Measurements from ENCODE around the gene RPS8. TPM values are rescaled to one million over a fixed set of nuclear protein-coding genes. Genes with fewer than 3 reads are reported as not detected.
"Not testable (repeated sequence)": the region's sequence is repeated elsewhere in the genome, so short reads cannot be mapped to it uniquely, and the experiment has no call there.

RPS8 gene
- total RNA-seq (2012; rRNA removed) = 1,645 and 2,137 TPM in 2 replicates

DNA sequence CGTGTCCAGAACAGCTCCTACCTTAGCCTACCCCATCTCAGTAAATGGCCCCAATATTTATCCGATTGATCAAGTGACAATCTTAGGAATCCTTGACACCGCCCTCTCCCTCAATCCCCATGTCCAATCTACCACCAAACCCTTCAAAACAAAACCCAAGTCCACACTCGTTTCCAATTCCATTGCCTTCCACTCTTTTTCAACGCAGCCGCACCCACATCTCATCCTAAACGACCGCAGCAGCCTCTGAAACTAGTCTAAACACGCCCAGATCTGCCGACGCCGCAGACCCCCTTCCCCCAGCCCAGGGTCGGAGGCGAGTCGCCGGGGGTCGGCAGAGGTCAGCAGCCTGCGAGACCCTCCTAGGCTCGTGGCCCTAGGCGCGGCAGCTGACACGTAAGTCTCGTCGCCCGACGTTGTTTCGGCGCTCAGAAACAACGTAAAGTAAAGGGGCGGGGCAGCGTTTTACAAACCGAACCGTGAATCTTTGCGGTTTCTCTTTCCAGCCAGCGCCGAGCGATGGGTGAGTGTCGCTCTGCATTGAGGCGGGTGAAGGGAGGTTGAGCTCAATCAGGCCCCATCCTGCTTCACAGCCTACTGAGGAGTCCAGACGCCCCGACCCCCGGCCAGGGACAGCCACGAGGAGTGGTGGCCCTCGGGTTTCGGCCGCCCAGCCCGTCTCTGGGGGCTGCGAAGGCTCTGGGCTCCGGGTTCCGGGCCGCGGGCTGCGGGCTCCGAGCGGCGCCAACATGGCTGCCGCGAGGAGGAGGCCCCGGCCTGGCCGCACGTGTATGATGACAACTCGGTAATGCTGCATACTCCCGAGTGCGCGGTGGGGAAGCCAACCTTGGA, at the start of gene RPS8:
Gene RPS8, plus strand, starts transcription at position 463 of the 852 bp plus-strand sequence. Its CDS starts 57 bp downstream, at position 520.
- H3K9ac ChIP-seq (ENCODE audit: low read depth, low read length) = peak within 1 kb of the TSS; percentile 95
- no peaks in the 10 kb centered on the region for H3K9me3 ChIP-seq (replicated peaks; ENCODE audit: low read length)
- H3K4me3 ChIP-seq (ENCODE audit: low read length) = peak within 1 kb of the TSS; percentile 91
- peaks cover 46% of the 10 kb centered on the region for H3K36me3 ChIP-seq (ENCODE audit: insufficient read depth, low read length)
- peaks cover 17% of the 10 kb centered on the region for H3K4me1 ChIP-seq (ENCODE audit: control insufficient read depth, insufficient read depth, low read length)
- H3K4me2 ChIP-seq (ENCODE audit: low read length) = peak within 1 kb of the TSS; percentile 94
- H3K27me3 ChIP-seq (ENCODE audit: control insufficient read depth, insufficient read depth, low read length) = no peaks in the 10 kb centered on the region

- Histone ChIP-seq H3K4me2 (ENCODE audit: low read length) (peak within 1 kb of the TSS; percentile 49), H3K9me3 (replicated peaks; ENCODE audit: low read length) (no peaks in the 10 kb centered on the region), H3K4me3 (ENCODE audit: low read length) (no peak within 1 kb of the TSS), H3K4me1 (ENCODE audit: control insufficient read depth, insufficient read depth, low read length) (peaks cover 25% of the 10 kb centered on the region), H3K9ac (ENCODE audit: low read depth, low read length) (peak within 1 kb of the TSS; percentile 76), H3K27me3 (ENCODE audit: control insufficient read depth, insufficient read depth, low read length) (no peaks in the 10 kb centered on the region), H3K36me3 (ENCODE audit: insufficient read depth, low read length) (no peaks in the 10 kb centered on the region)
These were observed 44.4 kb upstream of the RPS8 start, which contains the start of gene RNU5D-1 for GRCh38 chr1:44730741-44731512. Gene RNU5D-1 (minus strand): TSS chr1:44731170.

DNA sequence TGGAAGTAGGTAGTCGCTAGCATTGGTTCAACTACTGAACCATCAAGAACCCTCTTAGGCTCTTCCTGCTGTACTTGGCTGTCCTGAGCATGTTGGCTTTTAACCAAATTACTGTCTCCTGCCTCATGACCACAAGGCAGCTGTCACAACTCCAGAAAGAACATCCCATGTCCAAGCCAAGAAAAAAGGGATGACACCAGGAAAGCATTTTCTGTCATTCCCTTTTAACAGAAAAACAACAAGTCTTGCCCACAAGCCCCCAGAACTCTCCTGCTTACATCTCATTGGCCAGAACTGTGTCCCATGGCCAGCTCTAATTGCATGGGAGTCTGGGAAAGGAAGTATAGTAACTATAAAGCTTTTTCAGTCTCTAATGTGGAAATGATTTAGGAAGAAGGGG, 42.0 kb upstream of the RPS8 start:
- Histone ChIP-seq H3K4me1 (ENCODE audit: control insufficient read depth, insufficient read depth, low read length) (peaks cover 21% of the 10 kb centered on the region), H3K9me3 (replicated peaks; ENCODE audit: low read length) (no peaks in the 10 kb centered on the region), H3K4me2 (ENCODE audit: low read length) (peak overlapping the region; percentile 56), H3K9ac (ENCODE audit: low read depth, low read length) (peak overlapping the region; percentile 53), H3K27me3 (ENCODE audit: control insufficient read depth, insufficient read depth, low read length) (no peaks in the 10 kb centered on the region), H3K36me3 (ENCODE audit: insufficient read depth, low read length) (no peaks in the 10 kb centered on the region), H3K4me3 (ENCODE audit: low read length) (peak overlapping the region; percentile 7)

- Histone ChIP-seq H3K4me1 (ENCODE audit: control insufficient read depth, insufficient read depth, low read length) (peaks cover 21% of the 10 kb centered on the region), H3K4me3 (ENCODE audit: low read length) (peak overlapping the region; percentile 7)
These were observed 41.6 kb upstream of the RPS8 start for GRCh38 chr1:44733784-44734183.

GRCh38 chr1:44735992-44736391, 39.3 kb upstream of the RPS8 start:
- Histone ChIP-seq H3K27me3 (ENCODE audit: control insufficient read depth, insufficient read depth, low read length) (no peaks in the 10 kb centered on the region), H3K9me3 (replicated peaks; ENCODE audit: low read length) (no peaks in the 10 kb centered on the region), H3K4me1 (ENCODE audit: control insufficient read depth, insufficient read depth, low read length) (peaks cover 35% of the 10 kb centered on the region), H3K9ac (ENCODE audit: low read depth, low read length) (no peak overlapping the region), H3K36me3 (ENCODE audit: insufficient read depth, low read length) (no peaks in the 10 kb centered on the region), H3K4me3 (ENCODE audit: low read length) (no peak overlapping the region), H3K4me2 (ENCODE audit: low read length) (no peak overlapping the region)

More at GRCh38 chr1:44733784-44734183, 41.6 kb upstream of the RPS8 start:
- Histone ChIP-seq H3K9ac (ENCODE audit: low read depth, low read length) (peak overlapping the region; percentile 53), H3K4me2 (ENCODE audit: low read length) (peak overlapping the region; percentile 56), H3K36me3 (ENCODE audit: insufficient read depth, low read length) (no peaks in the 10 kb centered on the region), H3K9me3 (replicated peaks; ENCODE audit: low read length) (no peaks in the 10 kb centered on the region), H3K27me3 (ENCODE audit: control insufficient read depth, insufficient read depth, low read length) (no peaks in the 10 kb centered on the region)

DNA sequence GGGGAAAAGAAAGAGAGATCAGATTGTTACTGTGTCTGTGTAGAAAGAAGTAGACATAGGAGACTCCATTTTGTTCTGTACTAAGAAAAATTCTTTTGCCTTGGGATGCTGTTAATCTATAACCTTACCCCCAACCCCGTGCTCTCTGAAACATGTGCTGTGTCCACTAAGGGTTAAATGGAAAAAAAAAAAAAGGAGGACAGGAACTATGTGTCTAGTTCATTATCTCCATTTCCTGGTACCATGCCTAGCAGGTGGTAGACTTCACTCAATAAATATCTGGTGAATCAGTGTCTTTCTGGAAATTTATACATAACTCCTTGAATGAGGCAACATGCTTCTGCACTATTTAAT, 36.4 kb upstream of the RPS8 start:
- peaks cover 23% of the 10 kb centered on the region for H3K4me1 ChIP-seq (ENCODE audit: control insufficient read depth, insufficient read depth, low read length)
- peak overlapping the region; percentile 90 for H3K4me2 ChIP-seq (ENCODE audit: low read length)
- H3K36me3 ChIP-seq (ENCODE audit: insufficient read depth, low read length); H3K9me3 ChIP-seq (replicated peaks; ENCODE audit: low read length); H3K27me3 ChIP-seq (ENCODE audit: control insufficient read depth, insufficient read depth, low read length): not testable (repeated sequence)
- H3K9ac ChIP-seq (ENCODE audit: low read depth, low read length) = peak overlapping the region; percentile 87
- H3K4me3 ChIP-seq (ENCODE audit: low read length) = peak overlapping the region; percentile 81

DNA sequence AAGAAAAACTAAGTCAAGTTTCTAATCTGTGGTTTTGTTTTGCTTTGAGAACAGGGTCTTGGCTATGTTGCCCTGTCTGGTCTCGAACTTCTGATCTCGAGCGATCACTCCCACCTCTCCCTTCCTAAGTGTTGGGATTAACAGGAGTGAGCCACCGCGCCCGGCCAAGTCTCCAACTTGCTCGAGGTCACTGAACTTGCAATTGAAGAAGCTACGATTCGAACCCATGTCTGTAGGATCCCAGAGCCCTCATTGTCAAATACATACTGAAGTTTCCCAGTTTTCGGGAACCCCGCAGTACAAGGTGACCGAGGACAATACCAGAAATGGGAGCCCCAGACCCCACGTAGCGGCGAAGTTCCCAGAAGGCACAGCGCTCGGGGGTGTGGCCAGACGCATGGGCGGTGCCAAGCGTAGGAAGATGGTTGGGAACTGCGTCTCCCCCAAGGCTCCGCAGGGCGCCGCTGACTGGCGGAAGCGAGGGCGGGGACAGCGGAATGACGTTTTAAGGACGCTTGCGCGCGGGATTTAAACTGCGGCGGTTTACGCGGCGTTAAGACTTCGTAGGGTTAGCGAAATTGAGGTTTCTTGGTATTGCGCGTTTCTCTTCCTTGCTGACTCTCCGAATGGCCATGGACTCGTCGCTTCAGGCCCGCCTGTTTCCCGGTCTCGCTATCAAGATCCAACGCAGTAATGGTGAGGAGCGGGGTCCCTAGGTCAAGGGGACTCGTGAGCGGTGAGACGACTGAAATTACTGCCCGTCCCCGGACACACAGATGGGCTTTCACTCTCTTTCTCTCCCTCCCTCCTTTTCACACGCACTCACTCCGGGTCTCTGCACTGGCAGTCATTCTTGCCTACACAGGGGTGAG, 35.8 kb upstream of the RPS8 start, which contains the start of gene KIF2C:
Gene KIF2C, plus strand, starts transcription at position 531 of the 872 bp plus-strand sequence. Its CDS starts 96 bp downstream, at position 627.
- Histone ChIP-seq H3K4me2 (ENCODE audit: low read length) (peak within 1 kb of the TSS; percentile 90), H3K36me3 (ENCODE audit: insufficient read depth, low read length) (peaks cover 6% of the 10 kb centered on the region), H3K9me3 (replicated peaks; ENCODE audit: low read length) (no peaks in the 10 kb centered on the region), H3K9ac (ENCODE audit: low read depth, low read length) (peak within 1 kb of the TSS; percentile 87), H3K27me3 (ENCODE audit: control insufficient read depth, insufficient read depth, low read length) (no peaks in the 10 kb centered on the region), H3K4me1 (ENCODE audit: control insufficient read depth, insufficient read depth, low read length) (peaks cover 20% of the 10 kb centered on the region), H3K4me3 (ENCODE audit: low read length) (peak within 1 kb of the TSS; percentile 81)

GRCh38 chr1:44740179-44740617, 35.1 kb upstream of the RPS8 start:
- peaks cover 6% of the 10 kb centered on the region for H3K36me3 ChIP-seq (ENCODE audit: insufficient read depth, low read length)
- H3K9ac ChIP-seq (ENCODE audit: low read depth, low read length) = peak overlapping the region; percentile 87
- no peaks in the 10 kb centered on the region for H3K9me3 ChIP-seq (replicated peaks; ENCODE audit: low read length)
- H3K4me3 ChIP-seq (ENCODE audit: low read length) = peak overlapping the region; percentile 81
- peak overlapping the region; percentile 90 for H3K4me2 ChIP-seq (ENCODE audit: low read length)
- H3K27me3 ChIP-seq (ENCODE audit: control insufficient read depth, insufficient read depth, low read length) = no peaks in the 10 kb centered on the region
- peaks cover 20% of the 10 kb centered on the region for H3K4me1 ChIP-seq (ENCODE audit: control insufficient read depth, insufficient read depth, low read length)

GRCh38 chr1:44743211-44743610, 32.1 kb upstream of the RPS8 start:
- Histone ChIP-seq H3K4me2 (ENCODE audit: low read length) (peak overlapping the region; percentile 10), H3K36me3 (ENCODE audit: insufficient read depth, low read length) (peaks cover 17% of the 10 kb centered on the region), H3K9me3 (replicated peaks; ENCODE audit: low read length) (no peaks in the 10 kb centered on the region), H3K27me3 (ENCODE audit: control insufficient read depth, insufficient read depth, low read length) (no peaks in the 10 kb centered on the region), H3K9ac (ENCODE audit: low read depth, low read length) (no peak overlapping the region), H3K4me3 (ENCODE audit: low read length) (no peak overlapping the region), H3K4me1 (ENCODE audit: control insufficient read depth, insufficient read depth, low read length) (peaks cover 20% of the 10 kb centered on the region)

DNA sequence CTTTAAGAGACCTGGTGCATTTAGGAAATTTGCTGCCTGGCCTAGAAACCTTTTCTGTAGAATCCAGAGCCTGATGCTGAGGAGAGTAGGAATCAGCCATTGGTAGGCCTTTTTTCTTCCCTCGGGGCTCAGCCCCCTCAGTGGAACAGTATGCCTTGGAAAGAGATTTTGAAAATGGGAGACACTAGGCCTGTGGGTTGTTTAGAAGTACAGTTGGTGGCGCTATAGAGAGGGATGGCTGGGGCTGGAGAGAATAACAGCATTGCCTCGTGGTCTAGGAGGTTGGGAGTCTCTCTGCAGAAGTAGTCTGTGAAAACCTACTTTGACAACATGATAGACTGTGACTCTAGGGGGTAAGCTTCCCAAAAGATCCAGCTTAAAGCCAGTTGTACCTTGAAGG, 27.5 kb upstream of the RPS8 start:
- no peaks in the 10 kb centered on the region for H3K4me1 ChIP-seq (ENCODE audit: control insufficient read depth, insufficient read depth, low read length)
- H3K27me3 ChIP-seq (ENCODE audit: control insufficient read depth, insufficient read depth, low read length) = no peaks in the 10 kb centered on the region
- H3K9me3 ChIP-seq (replicated peaks; ENCODE audit: low read length) = no peaks in the 10 kb centered on the region
- H3K4me3 ChIP-seq (ENCODE audit: low read length) = no peak overlapping the region
- no peak overlapping the region for H3K9ac ChIP-seq (ENCODE audit: low read depth, low read length)
- H3K4me2 ChIP-seq (ENCODE audit: low read length) = no peak overlapping the region
- H3K36me3 ChIP-seq (ENCODE audit: insufficient read depth, low read length) = peaks cover 21% of the 10 kb centered on the region

DNA sequence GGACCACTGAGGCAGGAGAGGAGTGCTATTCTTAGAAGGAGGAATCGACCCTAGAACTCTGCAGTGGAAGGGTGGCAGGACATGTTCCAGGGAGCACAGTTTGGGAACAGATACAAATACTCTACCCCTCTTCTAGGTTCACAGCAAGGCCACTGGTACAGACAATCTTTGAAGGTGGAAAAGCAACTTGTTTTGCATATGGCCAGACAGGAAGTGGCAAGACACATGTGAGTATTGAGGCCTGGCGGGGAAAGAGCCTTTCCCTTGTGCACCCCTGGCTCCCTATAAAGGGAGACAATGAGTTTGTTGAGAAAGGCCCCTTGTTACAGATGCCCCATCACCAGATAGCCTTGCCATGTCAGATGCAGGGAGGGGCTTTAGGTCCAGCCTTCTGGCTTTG, 17.9 kb upstream of the RPS8 start:
- H3K36me3 ChIP-seq (ENCODE audit: insufficient read depth, low read length) = peaks cover 54% of the 10 kb centered on the region
- H3K9me3 ChIP-seq (replicated peaks; ENCODE audit: low read length) = no peaks in the 10 kb centered on the region
- no peaks in the 10 kb centered on the region for H3K4me1 ChIP-seq (ENCODE audit: control insufficient read depth, insufficient read depth, low read length)
- no peak overlapping the region for H3K4me3 ChIP-seq (ENCODE audit: low read length)
- H3K4me2 ChIP-seq (ENCODE audit: low read length) = no peak overlapping the region
- H3K9ac ChIP-seq (ENCODE audit: low read depth, low read length) = no peak overlapping the region
- H3K27me3 ChIP-seq (ENCODE audit: control insufficient read depth, insufficient read depth, low read length) = no peaks in the 10 kb centered on the region
